NK-92 (cell line): ENCODE measurements around the gene RNGTT.
"Not testable (repeated sequence)": the region's sequence is repeated elsewhere in the genome, so short reads cannot be mapped to it uniquely, and the experiment has no call there.

Source experiments
- DNase-seq: peaks from one replicate; lab custom pipeline; 2025; ENCODE audit not compliant: unreplicated experiment; lab: John Stamatoyannopoulos, UW

RNGTT gene

GRCh38 chr6:88741071-88741470 is 222.3 kb downstream of the RNGTT start:
- no peak for DNase-seq

GRCh38 chr6:88734544-88734943 is 228.9 kb downstream of the RNGTT start:
- DNase-seq: no peak

- DNase-seq: no peak
These were observed 232.8 kb downstream of the RNGTT start for GRCh38 chr6:88730611-88731011.

- DNase-seq: no peak
These were observed 234.7 kb downstream of the RNGTT start for GRCh38 chr6:88728756-88729155.

DNA sequence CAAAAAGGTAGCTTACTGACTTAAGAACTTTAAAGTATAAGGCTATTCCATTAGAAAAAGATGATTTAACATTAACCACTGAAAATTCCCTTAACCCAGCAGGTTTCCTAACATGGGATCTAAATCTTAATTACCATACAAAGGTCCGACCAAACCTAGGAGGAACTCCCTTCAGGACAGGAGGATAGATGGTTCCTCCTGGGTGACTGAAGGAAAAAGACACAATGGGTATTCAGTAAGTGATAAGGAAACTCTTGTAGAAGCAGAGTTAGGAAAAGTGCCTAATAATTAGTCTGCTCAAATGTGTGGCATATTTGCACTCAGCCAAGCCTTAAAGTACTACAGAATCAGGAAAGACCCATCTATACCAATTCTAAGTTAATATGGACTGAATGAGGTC is 237.0 kb downstream of the RNGTT start:
- not testable (repeated sequence) for DNase-seq

GRCh38 chr6:88725111-88725975 is 238.1 kb downstream of the RNGTT start:
- DNase-seq: no peak

- no peak for DNase-seq
These were observed 240.7 kb downstream of the RNGTT start for GRCh38 chr6:88722686-88723085.

- DNase-seq: not testable (repeated sequence)
These were observed 247.0 kb downstream of the RNGTT start for GRCh38 chr6:88716399-88716798.

DNA sequence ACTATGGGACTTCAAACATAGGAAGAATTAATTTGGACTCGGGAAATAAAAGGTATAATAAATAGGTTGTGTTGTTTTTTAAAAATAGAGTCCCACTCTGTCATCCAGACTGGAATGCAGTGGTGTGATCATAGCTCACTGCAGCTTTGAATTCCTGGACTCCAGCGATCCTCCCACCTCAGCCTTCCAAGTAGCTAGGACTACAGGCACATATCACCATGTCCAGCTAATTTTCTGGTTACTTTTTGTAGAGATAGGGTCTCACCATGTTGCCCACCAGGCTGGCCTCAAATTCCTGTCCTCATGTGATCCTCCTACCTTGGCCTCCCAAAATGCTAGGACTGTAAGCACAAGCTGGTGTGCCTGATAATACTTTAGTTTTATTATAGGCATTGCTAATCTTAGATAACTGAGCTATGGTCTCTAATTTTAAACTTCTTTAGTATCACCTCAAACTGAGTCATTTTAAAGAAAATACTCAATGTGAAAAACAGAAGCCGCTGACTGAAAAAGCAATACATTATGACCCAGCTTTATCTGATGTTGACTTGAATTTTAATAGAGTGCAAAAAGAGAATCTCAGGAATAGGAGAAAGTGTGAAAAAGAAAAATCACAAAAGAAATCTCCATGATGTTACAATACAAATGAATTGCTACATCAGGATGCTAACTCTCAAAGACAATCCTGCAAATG is 251.0 kb downstream of the RNGTT start:
- DNase-seq: no peak

- no peak for DNase-seq
These were observed 253.6 kb downstream of the RNGTT start for GRCh38 chr6:88709819-88710246.

- DNase-seq: no peak
These were observed 255.1 kb downstream of the RNGTT start for GRCh38 chr6:88708197-88708744.

- no peak for DNase-seq
These were observed 257.8 kb downstream of the RNGTT start for GRCh38 chr6:88705601-88706000.

DNA sequence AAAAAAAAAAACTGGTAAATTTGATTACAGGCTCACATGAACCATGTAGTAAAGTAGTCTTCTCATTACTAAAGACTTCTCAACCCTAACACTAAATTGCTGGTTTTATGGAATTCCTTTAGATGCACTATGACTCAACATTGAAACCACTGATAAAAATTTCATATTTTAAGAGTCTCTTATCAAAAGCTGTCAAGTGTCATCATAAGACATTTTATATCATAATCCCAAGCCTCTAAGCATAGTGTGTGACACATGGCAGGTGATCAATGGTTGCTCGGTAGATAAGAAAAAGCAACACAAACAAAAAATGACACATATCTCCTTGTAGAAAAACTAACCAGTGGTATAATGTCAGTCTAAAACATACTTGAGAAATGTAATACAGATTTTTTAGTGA is 258.4 kb downstream of the RNGTT start:
- no peak for DNase-seq

DNA sequence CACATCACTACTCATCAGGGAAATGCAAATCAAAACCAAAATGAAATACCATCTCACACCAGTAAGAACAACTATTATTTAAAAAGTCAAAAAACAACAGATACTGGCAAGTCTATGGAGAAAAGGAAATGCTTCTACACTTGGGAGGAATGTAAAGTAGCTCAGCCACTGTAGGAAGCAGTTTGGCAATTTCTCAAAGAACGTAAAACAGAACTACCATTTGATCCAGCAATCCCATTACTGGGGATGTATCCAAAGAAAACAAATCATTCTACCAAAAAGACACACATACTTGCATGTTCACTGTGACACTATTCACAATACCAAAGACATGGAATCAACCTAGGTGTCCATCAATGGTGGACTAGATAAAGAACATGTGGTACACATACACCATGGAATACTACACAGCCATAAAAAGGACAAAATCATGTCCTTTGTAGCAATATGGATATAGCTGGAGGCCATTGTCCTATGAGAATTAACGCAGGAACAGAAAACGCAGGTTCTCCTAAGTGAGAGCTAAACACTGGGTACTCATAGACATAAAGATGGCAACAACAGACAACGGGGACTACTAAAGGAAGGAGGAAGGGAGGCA is 260.4 kb downstream of the RNGTT start:
- DNase-seq: no peak

- no peak for DNase-seq
These were observed 264.8 kb downstream of the RNGTT start for GRCh38 chr6:88698661-88699060.

DNA sequence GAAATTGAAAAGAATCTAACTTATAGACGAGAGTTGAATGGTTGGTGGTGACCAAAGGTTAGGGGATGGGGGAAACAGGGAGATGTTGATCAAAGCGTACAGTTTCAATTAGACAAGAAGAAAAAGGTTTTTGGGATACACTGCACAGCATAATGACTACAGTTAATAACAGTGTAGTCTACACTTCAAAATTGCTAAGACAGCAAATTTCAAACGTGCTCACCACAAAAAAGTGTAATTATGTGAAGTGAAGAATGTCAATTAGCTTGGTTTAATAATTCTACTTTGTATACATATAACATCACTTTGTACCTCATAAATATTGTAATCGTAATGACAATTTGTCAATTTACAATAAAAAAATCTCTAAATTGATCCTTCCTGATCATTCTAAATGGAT is 267.5 kb downstream of the RNGTT start:
- DNase-seq: no peak

DNA sequence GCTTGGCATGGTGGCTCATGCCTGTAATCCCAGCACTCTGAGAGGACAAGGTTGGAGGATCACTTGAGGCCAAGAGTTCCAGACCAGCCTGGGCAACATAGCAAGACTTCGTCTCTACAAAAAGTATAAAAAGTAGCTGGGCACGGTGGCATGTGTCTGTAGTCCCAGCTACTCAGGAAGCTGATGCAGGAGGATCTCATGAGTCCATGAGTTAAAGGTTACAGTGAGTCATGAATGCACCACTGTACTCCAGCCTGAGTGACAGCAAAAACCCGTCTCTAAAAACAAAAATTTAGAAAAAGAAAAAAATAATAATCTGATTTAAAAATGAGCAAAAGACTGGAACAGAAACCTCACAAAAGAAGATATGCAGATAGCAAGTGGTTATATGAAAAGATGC is 279.7 kb downstream of the RNGTT start:
- DNase-seq: no peak

- no peak for DNase-seq
These were observed 282.8 kb downstream of the RNGTT start for GRCh38 chr6:88680654-88681053.

DNA sequence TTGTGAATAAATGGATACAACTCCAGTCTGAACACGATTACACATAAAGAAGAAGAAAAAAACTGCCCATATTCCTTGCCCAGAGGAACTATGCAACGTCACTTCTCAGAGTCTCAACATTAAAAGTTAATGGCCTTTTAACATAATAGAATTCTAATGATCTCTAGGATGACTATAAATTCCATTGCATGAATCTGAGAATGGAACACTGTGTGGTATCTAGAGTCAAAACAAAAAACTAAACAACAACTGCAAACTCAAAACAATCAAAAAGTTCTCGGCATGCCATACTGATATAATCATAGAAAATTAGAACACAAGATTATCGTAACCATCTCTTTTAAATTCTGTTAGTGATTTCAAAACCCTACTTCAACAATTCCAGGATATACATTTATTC is 283.6 kb downstream of the RNGTT start:
- DNase-seq: no peak

- DNase-seq: no peak
These were observed 286.1 kb downstream of the RNGTT start for GRCh38 chr6:88677356-88677755.

DNA sequence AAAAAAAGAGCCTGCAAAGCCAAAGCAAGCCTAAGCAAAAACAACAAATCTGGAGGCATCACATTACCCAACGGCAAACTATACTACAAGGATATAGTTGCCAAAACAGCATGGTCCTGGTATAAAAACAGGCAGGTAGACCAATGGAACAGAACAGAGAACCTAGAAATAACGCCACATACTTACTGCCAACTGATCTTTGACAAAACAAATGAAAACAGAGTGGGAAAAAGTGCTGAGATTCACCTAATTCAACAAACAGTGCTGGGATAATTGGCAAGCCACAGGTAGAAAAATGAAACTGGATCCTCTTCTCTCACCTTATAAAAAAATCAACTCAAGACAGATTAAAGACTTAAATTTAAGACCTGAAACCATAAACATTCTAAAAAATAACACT is 291.8 kb downstream of the RNGTT start:
- DNase-seq: no peak

GRCh38 chr6:88670369-88670768 is 293.0 kb downstream of the RNGTT start:
- no peak for DNase-seq
